Measurements from ENCODE around the gene TM2D1. TPM values are rescaled to one million over a fixed set of nuclear protein-coding genes. Genes with fewer than 3 reads are reported as not detected.

TM2D1 gene
- polyA plus RNA-seq, 2 of the 4 experiments (the other 2 are of a cell fraction), result 32.4 to 54.2 TPM

- CTCF ChIA-PET, result interaction anchor here (0.6 to 1.7 kb wide), 7 partner anchors 9 to 792 kb away, joined by 3 to 4 read pairs (median 4); no protein-coding TSS in a partner anchor
- FAIRE-seq, result no peak
- no peak for DNase-seq (ENCODE audit: low read depth in 1 of 2, low spot score in 1 of 2)
- ATAC-seq, result no peak
- H3K9me3 ChIP-seq, result no peaks in the 10 kb centered on the region
- POLR2A ChIA-PET, result no interaction called here
- no peak overlapping the region for H3K4me3 ChIP-seq
- H3K4me2 ChIP-seq, result peak overlapping the region; percentile 47; the same call in 2 of the 3 replicates
- 87% methylated on average over 22 of the region's 22 CpGs for WGBS (ENCODE audit: missing lambda C conversion rate)
- no peak overlapping the region; a peak in 1 of 6 replicates for H3K27ac ChIP-seq
- H3K4me1 ChIP-seq, result no peaks in the 10 kb centered on the region
- TF ChIP-seq HEYL (CRISPR knock-in tag; IDR thresholded peaks at IDR 0.05) (no peak), EP300 (IDR thresholded peaks at IDR 0.05) (no peak), PBX3 (IDR thresholded peaks at IDR 0.05) (no peak), MAZ (IDR thresholded peaks at IDR 0.05; ENCODE audit: borderline replicate concordance, low read depth, low read length) (no peak), ZFP36 (IDR thresholded peaks at IDR 0.05; ENCODE audit: borderline replicate concordance, partially characterized antibody) (no peak), ZNF302 (CRISPR knock-in tag; IDR thresholded peaks at IDR 0.05) (no peak), REST (IDR thresholded peaks at IDR 0.05) (no peak), TFCP2L1 (CRISPR knock-in tag; IDR thresholded peaks at IDR 0.05) (no peak), NPAS2 (CRISPR knock-in tag; IDR thresholded peaks at IDR 0.05; ENCODE audit: borderline replicate concordance) (no peak), BCL3 (IDR thresholded peaks at IDR 0.05) (no peak), HES2 (IDR thresholded peaks at IDR 0.05) (no peak), MAFK (IDR thresholded peaks at IDR 0.05; ENCODE audit: partially characterized antibody) (no peak)
Observed at GRCh38 chr1:61640531-61641530, 84.1 kb downstream of the TM2D1 start.

- POLR2A ChIA-PET, result no interaction called here
Observed at GRCh38 chr1:61639608-61640336, 85.2 kb downstream of the TM2D1 start.

More at GRCh38 chr1:61639608-61640336, 85.2 kb downstream of the TM2D1 start:
- no peak for DNase-seq (ENCODE audit: low read depth in 1 of 2, low spot score in 1 of 2)
- Histone ChIP-seq H3K4me2 (no peak overlapping the region), H3K4me3 (no peak overlapping the region), H3K27ac (no peak overlapping the region), H3K9me3 (no peaks in the 10 kb centered on the region), H3K4me1 (no peaks in the 10 kb centered on the region)
- no peak for TF ChIP-seq ELK1 (IDR thresholded peaks at IDR 0.05; ENCODE audit: low read depth, low read length)
- TF ChIP-seq EHMT2 (IDR thresholded peaks at IDR 0.05; ENCODE audit: low read depth), result no peak
- TF ChIP-seq CHD2 (IDR thresholded peaks at IDR 0.05; ENCODE audit: low read length, partially characterized antibody), result no peak
- no peak for TF ChIP-seq NR3C1 (IDR thresholded peaks at IDR 0.05)
- no peak for TF ChIP-seq RFX5 (IDR thresholded peaks at IDR 0.05)
- TF ChIP-seq TFCP2L1 (CRISPR knock-in tag; IDR thresholded peaks at IDR 0.05), result no peak
- no peak for TF ChIP-seq CEBPB (IDR thresholded peaks at IDR 0.05)
- no peak for TF ChIP-seq EP300 (IDR thresholded peaks at IDR 0.05)
- no peak for TF ChIP-seq MYC (IDR thresholded peaks at IDR 0.05; ENCODE audit: borderline replicate concordance, low read length)
- TF ChIP-seq HEYL (CRISPR knock-in tag; IDR thresholded peaks at IDR 0.05), result no peak
- TF ChIP-seq BCL3 (IDR thresholded peaks at IDR 0.05), result no peak
- TF ChIP-seq POLR2A (IDR thresholded peaks at IDR 0.05; ENCODE audit: low read length), result no peak
- no peak for TF ChIP-seq MAFK (IDR thresholded peaks at IDR 0.05; ENCODE audit: partially characterized antibody)
- TF ChIP-seq GATA3 (IDR thresholded peaks at IDR 0.05; ENCODE audit: borderline replicate concordance), result no peak
- no peak for TF ChIP-seq TP53 (CRISPR knock-in tag; IDR thresholded peaks at IDR 0.05)
- no peak for TF ChIP-seq MAZ (IDR thresholded peaks at IDR 0.05; ENCODE audit: borderline replicate concordance, low read depth, low read length)
- no peak for TF ChIP-seq ZNF302 (CRISPR knock-in tag; IDR thresholded peaks at IDR 0.05)
- TF ChIP-seq HOXA7 (CRISPR knock-in tag; IDR thresholded peaks at IDR 0.05), result no peak
- no peak for TF ChIP-seq POLR2AphosphoS2 (conservative IDR thresholded peaks at IDR 0.05; ENCODE audit: low read length)
- WGBS (ENCODE audit: missing lambda C conversion rate), result 83% methylated on average over 11 of the region's 11 CpGs
- CTCF ChIA-PET, result interaction anchor here (1.3 kb wide), 1 partner anchor 590 kb away, joined by 4 read pairs; no protein-coding TSS in a partner anchor
- no peak for FAIRE-seq
- no peak for ATAC-seq

All from A549 (cell line).